NCI-H187 (cell line): ENCODE measurements around the gene ORC3.
"Not testable (repeated sequence)": the region's sequence is repeated elsewhere in the genome, so short reads cannot be mapped to it uniquely, and the experiment has no call there.

Experiments
- DNase-seq, 2 experiments: peaks; one replicate each; lab custom pipeline; 2025; lab: John Stamatoyannopoulos, UW

The ORC3 gene

GRCh38 chr6:87661016-87661415 is 71.1 kb downstream of the ORC3 start:
- no peak for DNase-seq

GRCh38 chr6:87661503-87661902 is 71.6 kb downstream of the ORC3 start:
- no peak for DNase-seq

GRCh38 chr6:87663434-87663833 is 73.5 kb downstream of the ORC3 start:
- no peak for DNase-seq

DNA sequence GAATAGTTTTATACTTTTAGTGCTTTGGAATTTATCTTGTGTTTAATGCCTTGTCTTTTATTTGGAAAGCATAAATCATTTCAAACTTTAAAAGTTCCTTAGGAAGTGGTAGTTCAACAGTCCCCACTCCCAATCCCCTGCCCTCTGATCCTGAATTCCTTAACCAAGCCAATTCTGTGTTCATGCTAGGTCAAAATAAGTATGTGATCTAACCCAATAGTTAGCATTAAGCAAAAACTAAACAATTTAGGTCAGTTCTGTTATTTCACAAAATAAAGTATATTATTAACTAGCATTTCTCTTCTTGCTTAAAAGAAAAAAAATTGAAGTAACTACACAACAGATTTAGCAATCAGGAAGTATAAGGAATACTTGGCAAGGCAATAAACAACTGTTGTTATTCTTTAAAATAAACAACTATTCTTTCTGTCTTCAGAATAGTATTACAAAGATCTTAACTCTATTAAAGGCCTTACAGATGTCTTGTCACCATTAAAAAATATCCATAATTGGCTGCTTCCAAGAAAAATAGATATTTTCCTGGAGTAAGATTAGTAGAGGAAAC is 75.1 kb downstream of the ORC3 start:
- DNase-seq = no peak

DNA sequence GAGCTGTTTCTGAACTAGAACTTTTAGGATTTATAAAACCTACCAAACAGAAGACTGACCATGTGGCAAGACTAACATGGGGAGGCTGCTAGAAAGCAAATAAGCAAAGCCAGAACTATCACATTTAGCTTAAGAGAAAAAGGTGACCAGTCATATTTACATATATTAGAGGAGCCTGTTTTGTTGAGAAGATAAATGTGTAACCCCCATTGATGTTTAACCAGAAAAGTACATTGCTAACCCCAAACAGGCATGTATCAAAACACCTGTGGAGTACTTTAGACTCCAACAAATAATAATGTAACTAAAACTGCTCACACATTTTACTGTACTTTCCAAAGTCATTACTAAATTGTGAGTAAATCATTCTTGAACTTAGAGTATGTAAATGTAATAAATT is 77.1 kb downstream of the ORC3 start:
- no peak for DNase-seq

DNA sequence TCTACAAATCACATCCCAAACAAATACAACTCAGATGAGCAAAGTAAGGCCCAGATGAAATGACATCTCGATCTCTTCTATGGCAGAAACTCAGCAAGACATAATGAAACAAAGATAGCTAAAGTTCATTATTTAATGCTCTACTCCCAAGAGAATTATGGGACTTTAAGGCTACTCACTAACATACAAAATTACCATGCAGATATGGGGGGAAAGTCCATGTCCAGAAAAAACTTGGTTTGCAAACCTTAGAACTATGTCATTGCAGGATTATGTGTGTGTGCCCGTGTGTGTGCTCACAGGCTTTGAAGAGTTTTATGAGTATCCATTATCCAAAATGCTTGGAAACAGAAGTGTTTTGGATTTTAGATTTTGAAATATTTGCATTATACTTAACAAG is 78.1 kb downstream of the ORC3 start:
- no peak for DNase-seq

DNA sequence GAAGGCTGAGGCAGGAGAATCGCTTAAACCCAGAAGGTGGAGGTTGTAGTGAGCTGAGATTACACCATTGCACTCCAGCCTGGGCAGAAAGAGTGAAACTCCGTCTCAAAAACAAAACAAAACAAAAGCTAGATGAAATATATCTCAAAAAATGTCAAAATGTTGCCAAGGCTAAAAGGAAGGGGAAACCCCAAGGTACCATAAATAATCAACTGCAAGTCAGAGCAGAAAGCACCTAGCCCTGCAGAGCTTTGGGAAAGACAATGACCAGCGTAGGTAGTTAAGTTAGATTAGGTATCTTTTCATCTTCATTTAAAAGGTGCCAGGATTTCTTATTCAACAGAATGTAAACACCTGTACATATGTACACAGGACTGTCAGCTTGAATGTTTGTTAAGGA is 79.1 kb downstream of the ORC3 start:
- no peak for DNase-seq

- DNase-seq = no peak
Measured at GRCh38 chr6:87670707-87671106, 80.8 kb downstream of the ORC3 start.

DNA sequence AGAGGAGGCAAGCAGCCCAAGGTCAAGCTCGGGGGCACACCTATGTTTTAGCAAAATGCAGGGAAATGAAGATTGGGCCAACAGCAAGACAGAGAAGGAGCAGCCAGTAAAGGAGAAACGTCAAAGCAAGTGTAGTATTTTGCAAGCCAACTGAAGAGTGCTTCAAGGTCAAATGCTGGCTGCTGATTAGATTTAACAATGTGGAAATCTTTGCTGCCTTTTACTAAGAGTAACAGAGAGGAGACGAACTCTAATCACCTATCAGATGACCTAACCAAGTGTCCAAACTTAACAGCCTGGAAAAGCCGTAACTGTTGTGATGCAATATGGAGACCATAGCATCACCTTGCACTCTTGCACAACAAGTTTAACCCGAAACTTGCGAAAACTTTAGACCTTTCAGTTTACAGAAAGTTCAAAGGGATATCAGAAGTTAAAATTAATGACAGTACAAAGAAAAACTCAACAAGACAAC is 81.7 kb downstream of the ORC3 start:
- no peak for DNase-seq

DNA sequence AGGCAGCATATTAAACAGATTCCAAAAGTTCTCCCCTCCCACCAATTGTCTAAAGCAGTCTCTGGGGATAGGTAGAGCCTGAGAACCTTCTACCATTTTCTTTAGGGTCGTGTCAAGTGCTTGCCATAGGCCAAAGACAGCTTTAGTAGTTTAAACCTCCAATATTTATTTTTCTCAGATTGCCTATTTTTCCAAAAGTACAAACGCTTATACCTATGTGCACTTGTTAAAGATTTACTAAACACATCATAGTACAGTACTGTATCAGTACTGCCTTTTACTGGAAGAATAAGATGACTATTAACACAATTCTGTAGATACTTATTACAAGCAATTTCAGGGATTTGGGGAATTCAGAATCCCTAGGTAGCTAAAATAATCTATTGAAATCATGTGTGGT is 82.7 kb downstream of the ORC3 start:
- DNase-seq = no peak

GRCh38 chr6:87673237-87673636 is 83.3 kb downstream of the ORC3 start:
- DNase-seq = no peak

- no peak for DNase-seq
Measured at GRCh38 chr6:87674290-87674689, 84.4 kb downstream of the ORC3 start.

DNA sequence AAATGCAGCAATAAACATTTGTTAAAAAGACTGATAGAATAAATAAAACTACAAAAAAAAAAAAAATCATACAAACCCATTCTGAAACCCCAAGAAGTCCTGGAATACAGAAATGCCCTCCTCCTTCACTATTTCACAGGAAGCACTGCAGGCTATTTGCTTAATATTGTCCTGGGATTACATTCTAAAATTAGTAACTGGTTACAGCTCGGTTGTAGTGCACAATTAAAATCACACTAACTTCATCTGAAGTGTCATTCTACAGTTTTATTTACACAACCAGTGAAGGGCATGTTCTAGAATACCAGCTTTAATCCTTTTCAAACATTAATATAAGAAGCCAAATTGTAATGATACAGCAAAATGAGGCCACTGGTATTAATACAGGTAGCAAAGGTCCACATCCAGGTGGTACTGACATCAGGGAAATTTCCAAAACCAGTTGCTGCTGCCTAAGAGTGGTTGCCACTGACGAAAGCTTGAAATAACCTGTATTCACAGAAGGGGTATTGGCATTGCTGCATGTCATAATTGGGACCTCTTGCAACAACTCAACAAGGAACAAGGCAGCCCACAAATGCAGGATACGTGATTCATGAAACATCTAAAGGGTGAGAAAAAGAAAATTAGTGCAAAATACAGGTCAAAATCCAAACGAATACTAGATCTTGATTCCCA is 85.2 kb downstream of the ORC3 start:
- no peak for DNase-seq

- no peak for DNase-seq
Measured at GRCh38 chr6:87682310-87682709, 92.4 kb downstream of the ORC3 start.

- DNase-seq = no peak
Measured at GRCh38 chr6:87683890-87684289, 94.0 kb downstream of the ORC3 start.

DNA sequence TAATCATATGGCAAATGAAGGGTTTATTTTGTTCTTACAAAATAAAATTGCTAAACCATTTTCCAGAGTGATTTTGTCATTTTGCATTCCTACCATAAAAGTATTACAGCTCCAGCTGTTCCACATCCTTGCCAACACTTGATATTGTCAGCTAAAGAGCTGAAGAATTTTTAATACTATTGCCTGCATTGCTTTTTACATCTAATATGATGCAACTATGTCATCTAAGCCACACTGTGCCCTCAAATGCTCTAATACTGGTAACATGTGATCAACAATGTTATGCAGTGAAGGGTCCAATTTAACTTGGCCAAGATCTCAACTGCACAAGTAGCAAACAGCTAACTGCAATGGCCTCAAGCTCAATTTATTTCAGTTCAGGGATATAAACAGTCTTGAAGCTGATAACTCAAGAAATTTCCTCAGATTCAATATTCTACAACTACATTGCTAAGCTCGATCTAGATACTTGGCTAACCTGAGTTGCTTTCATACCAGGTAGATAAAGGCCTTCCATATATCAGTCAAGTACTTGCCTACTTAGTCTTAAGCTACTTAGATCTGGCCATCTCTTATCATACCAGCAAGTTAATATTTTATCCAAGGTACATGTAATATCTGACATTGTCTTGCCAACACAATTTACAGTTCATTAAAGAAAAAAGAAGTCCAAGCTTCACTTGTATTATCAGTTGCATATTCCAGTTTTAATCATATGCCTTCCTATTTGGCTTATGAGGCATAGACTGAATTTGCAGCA is 95.1 kb downstream of the ORC3 start:
- DNase-seq = no peak

- not testable (repeated sequence) for DNase-seq
Measured at GRCh38 chr6:87686636-87687205, 96.8 kb downstream of the ORC3 start.

DNA sequence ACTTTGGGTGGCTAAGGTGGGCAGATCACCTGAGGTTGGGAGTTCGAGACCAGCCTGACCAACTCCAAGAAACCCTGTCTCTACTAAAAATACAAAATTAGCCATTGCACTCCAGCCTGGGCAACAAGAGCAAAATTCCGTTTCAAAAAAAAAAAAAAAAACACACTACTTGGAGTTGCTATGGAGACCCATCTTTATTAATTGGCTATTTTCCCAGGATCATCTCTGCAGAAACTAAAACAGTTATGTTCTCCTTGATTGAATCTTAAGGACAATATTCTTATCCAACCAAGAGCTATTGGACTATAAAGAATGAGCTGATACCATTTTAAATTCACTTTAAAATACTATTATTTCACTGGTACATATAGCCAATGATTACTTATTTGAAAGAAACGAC is 97.4 kb downstream of the ORC3 start:
- no peak for DNase-seq

GRCh38 chr6:87687893-87688292 is 98.0 kb downstream of the ORC3 start:
- not testable (repeated sequence) for DNase-seq

DNA sequence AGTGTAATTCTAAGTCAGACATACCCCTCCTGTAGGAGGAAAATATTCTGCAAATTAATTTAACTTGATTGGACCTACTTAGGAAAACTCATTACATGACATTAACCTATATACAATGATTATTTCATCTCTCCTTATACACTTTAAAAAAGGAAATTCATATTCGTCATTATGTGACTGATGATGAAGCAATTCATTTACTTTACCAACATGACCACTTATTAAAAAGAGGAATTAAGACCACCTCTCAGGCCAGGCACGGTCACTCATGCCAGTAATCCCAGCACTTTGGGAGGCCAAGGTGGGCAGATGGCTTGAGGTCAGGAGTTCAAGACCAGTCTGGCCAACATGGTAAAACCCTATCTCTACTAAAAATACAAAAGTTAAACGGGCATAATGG is 100.5 kb downstream of the ORC3 start:
- DNase-seq = no peak

GRCh38 chr6:87692086-87692485 is 102.2 kb downstream of the ORC3 start:
- DNase-seq = no peak

- DNase-seq = not testable (repeated sequence)
Measured at GRCh38 chr6:87696817-87697216, 106.9 kb downstream of the ORC3 start.
